ENCODE measurements around the gene INPP4B.
"Not testable (repeated sequence)": the region's sequence is repeated elsewhere in the genome, so short reads cannot be mapped to it uniquely, and the experiment has no call there.

The INPP4B gene

DNA sequence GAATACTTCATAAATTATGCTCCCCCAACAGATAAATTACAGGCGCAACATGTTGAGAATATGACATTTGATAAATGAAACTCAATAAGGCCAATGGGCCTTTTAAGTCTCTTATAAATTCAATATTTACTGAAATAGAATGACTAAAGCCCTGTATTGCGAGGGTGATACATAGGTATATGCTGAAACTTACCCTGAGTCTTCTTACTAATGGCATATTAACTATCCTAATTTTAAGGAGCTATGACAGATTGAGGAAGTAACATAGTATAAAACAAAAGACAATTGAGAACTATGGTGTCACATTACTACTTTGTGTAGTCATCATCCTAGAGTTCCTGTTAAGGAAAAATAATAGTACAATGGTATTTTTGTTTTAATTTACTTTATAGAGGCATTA lies 769.1 kb downstream of the INPP4B start:
- DNase-seq (ENCODE audit: low spot score): no peak

DNA sequence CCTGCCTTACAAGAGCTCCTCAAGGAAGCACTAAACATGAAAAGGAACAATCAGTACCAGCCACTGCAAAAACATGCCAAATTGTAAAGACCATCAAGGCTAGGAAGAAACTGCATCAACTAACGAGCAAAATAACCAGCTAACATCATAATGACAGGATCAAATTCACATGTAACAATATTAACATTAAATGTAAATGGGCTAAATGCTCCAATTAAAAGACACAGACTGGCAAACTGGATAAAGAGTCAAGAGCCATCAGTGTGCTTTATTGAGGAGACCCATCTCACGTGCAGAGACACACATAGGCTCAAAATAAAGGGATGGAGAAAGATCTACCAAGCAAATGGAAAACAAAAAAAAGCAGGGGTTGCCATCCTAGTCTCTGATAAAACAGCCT lies 777.8 kb downstream of the INPP4B start:
- DNase-seq (ENCODE audit: low spot score): not testable (repeated sequence)

GRCh38 chr4:142066562-142066961 lies 779.5 kb downstream of the INPP4B start:
- not testable (repeated sequence) for DNase-seq (ENCODE audit: low spot score)

GRCh38 chr4:142065086-142065647 lies 780.9 kb downstream of the INPP4B start:
- DNase-seq (ENCODE audit: low spot score): no peak

- no peak for DNase-seq (ENCODE audit: low spot score)
Observed at GRCh38 chr4:142064181-142064580, 781.9 kb downstream of the INPP4B start.

DNA sequence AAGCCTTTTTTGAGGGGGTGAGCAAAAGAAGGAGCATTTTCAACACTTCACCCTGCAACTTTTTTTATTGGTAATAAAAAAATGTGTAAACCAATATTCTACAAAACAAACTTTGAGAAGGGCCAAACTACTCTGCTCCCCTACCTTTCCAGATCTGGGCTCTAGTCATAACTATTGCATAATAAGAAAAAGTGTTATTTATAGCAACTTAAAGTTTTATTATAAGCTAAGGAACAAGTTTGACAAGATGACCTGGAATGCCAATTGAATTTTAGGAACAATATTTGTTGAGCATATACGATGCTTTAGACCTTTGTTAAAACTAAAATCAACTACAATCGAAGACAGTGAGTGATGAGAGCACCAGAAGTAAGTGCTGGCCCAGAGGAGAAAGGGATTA lies 800.1 kb downstream of the INPP4B start:
- no peak for DNase-seq (ENCODE audit: low spot score)

GRCh38 chr4:142044271-142044670 lies 801.8 kb downstream of the INPP4B start:
- no peak for DNase-seq (ENCODE audit: low spot score)

DNA sequence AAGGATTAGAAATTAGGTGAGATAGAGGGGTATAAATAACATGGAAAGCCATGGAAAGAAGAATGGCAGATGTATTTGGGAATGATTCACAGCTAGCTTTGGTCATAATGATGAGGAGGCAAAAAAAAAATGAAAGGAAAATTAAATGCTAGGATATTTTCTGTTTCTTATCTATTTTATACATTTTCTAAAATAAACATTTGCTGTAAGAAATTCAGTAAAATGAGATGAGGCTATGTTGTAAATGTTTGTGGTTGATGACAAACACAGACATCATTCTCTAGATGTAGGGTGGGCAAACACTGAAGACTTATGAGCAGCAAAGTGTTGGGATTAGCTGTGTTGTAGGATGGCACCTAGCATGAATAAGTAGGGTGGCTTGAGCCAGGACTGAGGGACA lies 802.6 kb downstream of the INPP4B start:
- DNase-seq (ENCODE audit: low spot score): peak; percentile 16

DNA sequence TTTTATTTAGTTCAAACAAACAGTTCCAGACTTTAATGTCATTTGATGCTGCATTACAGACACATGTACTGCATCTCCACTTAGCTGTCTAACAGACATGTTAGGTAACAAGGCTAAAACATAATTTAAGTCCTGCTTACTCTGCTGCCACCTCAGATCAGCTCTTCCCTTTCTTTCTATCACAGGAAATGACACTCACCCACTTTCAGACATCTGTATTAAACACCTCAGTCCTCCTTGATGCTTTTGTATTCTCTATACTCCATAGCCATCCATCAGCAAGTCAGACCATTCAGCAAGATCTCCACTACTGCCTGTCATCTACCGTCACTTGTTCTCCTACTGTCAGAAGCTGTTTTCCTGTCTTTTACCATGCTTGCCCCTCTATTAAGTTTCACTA lies 804.3 kb downstream of the INPP4B start:
- no peak for DNase-seq (ENCODE audit: low spot score)

GRCh38 chr4:142040043-142040442 lies 806.1 kb downstream of the INPP4B start:
- no peak for DNase-seq (ENCODE audit: low spot score)

- peak; percentile 16 for DNase-seq (ENCODE audit: low spot score)
Observed at GRCh38 chr4:142036795-142037583, 809.1 kb downstream of the INPP4B start.

- peak; percentile 13 for DNase-seq (ENCODE audit: low spot score)
Observed at GRCh38 chr4:142035566-142035965, 810.5 kb downstream of the INPP4B start.

DNA sequence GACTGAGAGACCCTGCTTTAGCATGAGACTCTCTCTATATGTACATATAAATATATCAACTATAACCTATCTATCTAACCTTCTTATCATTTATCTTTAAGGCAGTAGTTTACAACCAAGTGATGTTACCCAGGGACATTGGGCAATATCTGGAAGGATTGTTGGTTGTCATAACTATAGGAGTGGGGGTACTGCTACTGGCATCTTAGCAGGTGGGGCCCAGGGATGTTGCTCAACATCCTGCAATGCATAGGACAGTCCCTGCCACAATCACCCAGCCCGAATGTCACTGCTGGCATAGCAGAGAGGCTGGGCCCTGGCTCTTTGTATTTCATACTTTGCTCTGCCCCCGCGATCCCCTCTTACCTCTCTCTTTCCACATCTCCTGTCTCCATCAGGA lies 812.0 kb downstream of the INPP4B start:
- no peak for DNase-seq (ENCODE audit: low spot score)

DNA sequence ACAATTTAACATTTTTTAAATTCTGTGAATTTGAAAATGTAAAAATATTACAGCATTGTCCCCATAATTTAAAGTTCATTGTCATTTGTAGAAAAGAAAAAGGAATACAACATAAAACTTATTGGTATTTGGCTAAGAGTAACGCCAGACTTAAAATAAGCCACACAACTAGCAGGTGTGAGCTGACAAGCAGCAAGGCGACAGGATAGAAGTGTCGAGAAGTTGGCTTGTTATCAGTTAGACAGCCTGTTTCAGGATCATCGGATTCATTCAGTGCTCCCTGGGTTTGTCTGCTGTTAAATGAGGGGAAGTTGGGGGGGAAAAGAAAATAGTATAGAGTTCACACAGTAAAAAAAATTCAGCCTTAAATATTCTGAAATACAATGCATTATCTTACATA lies 816.1 kb downstream of the INPP4B start:
- no peak for DNase-seq (ENCODE audit: low spot score)

DNA sequence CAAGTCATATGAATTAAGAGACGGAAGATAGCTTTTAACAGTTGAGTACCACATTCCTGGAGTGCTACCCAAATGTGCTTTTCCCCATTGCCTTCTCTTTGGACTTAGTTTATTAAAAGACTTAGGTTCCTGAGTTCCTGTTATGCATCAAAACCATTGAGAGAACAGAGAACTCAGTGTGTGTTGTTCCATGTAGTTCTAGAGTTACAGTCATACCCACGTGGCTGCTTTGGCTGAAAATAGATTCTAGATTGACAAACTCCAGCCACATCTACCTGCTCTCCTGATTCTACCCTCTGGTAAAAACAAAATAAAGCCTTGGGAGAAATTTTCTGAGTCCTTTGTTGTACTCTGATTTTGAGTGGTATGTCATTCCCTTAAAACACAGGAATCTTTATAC lies 824.3 kb downstream of the INPP4B start:
- DNase-seq (ENCODE audit: low spot score): no peak

DNA sequence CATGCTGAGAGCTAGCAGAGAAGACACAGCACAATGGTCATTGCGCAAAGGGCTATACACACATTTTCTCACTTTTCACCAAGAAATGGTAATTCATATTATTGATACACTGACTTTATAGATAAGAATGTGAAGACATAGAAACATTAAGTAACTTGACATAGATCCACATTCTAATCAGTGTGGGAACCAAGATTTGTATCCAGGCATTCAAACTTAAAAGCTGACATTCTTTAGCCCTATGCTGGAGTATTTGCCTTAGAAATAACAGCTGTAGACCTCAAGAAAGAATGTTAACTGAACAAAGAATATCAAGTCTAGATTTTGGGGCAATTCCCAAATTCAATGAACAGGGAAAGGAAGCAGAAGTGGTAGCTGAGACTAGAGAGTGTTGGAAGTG lies 824.9 kb downstream of the INPP4B start:
- DNase-seq (ENCODE audit: low spot score): no peak

DNA sequence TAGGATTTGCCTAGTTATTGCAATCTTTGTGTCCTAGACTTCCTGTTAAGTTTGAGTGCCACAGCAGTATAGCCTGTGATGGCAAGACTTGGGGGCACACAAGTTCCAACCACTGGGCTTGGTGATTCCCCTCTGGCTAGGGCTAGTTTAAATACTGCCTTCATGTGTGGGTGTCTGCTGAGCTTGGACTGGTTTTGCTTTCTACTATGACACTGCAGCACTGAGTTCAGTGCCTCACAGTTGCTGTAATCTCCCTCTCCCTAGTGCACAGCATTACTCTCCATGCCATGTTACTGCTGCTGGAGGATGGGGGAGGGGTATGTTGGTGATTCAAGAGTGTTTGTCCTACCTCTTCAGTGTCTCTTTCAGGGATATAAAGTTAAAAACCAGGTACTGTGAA lies 830.1 kb downstream of the INPP4B start:
- DNase-seq (ENCODE audit: low spot score): no peak

DNA sequence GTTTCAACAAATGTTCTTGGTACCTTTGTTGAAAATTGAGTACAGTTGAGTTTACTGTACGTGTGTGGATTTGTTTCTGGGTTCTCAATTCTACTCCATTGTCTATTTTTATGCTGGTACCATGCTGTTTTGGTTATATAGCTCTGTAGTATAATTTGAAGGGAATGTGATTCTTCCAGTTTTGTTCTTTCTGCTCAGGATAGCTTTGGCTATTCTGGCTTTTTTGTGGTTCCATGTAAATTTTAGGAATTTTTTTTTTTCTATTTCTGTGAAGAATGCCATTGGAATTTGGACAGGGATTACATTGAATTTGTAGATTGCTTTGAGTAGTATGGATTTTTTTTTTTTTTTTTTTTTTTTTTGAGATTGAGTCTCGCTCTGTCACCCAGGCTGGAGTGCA lies 836.4 kb downstream of the INPP4B start:
- DNase-seq (ENCODE audit: low spot score): no peak

GRCh38 chr4:142005519-142005918 lies 840.6 kb downstream of the INPP4B start:
- no peak for DNase-seq (ENCODE audit: low spot score)

GRCh38 chr4:141999446-142000143 lies 846.5 kb downstream of the INPP4B start:
- DNase-seq (ENCODE audit: low spot score): no peak

GRCh38 chr4:141995056-141995455 lies 851.0 kb downstream of the INPP4B start:
- no peak for DNase-seq (ENCODE audit: low spot score)

DNA sequence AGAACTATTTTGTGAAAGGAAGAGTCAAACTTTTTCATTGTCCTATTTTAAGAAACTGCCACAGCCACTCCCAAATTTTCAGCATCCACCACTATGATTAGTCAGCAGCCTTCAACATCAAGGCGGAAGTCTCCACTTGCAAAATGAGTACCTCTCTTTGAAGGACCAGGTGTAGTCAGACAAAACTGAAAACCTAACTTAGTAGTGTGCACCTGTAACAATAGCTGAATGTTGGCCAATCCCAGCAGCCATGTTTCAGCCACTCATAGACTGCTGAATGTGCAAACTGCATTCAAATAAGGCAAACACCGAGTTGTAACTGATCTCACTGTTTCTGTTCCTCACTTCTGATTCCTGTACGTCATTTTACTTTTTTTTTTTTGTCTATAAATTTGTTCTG lies 868.7 kb downstream of the INPP4B start:
- DNase-seq (ENCODE audit: low spot score): peak; percentile 19

Data from AG20443 (cell line).